Measurements from ENCODE around the gene CREG2. TPM values are rescaled to one million over a fixed set of nuclear protein-coding genes. Genes with fewer than 3 reads are reported as not detected.

CREG2 gene
- total and polyA plus RNA-seq, 2 experiments from 2014 or later: 1.7 to 2.6 TPM

DNA sequence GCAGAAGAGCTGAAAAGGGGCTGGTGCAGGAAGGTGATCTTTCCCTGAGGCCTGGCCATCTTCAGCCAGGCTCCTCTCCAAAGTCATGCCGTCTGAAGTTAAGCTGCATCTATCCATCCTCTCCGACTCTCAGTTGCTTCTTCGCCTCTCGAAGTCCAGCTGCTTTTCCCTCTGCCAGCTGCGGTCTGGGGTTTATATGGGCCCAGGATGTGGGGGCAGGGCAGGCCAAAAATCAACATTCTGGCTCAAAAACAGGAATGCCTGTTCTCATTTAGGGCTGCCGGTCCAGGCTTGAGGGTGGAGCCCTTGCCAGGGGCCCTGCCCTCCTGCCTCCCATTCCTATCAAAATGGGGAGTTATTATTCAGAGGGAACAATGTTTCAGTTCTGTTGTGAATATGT, 31.2 kb downstream of the CREG2 start:
- no peaks in the 10 kb centered on the region for H3K36me3 Mint-ChIP-seq (ENCODE audit: low read depth)
- Histone ChIP-seq H3K36me3 (ENCODE audit: insufficient read depth) (no peaks in the 10 kb centered on the region), H3K9me2 (ENCODE audit: insufficient read depth) (no peaks in the 10 kb centered on the region), H3K79me2 (replicated peaks; ENCODE audit: insufficient read depth) (no peaks in the 10 kb centered on the region), H4K20me1 (replicated peaks; ENCODE audit: insufficient read depth) (no peaks in the 10 kb centered on the region), H2AFZ (no peak overlapping the region), H3K4me2 (no peak overlapping the region), H3K4me1 (ENCODE audit: insufficient read depth) (0 out of 2 replicates have a peak, but pooled peaks cover 6% of the 10 kb centered on the region), H3K27ac (ENCODE audit: low read depth) (no peak overlapping the region), H3F3A (replicated peaks; ENCODE audit: low read depth) (no peaks in the 10 kb centered on the region), H3K4me3 (no peak overlapping the region), H3K27me3 (ENCODE audit: insufficient read depth) (no peaks in the 10 kb centered on the region)
- TF ChIP-seq STAT1 (IDR thresholded peaks at IDR 0.05; ENCODE audit: unreplicated experiment) (no peak), ZNF331 (CRISPR knock-in tag; IDR thresholded peaks at IDR 0.05; ENCODE audit: low read depth) (no peak), CREB1 (CRISPR knock-in tag; IDR thresholded peaks at IDR 0.05; ENCODE audit: low read depth) (no peak), EZH2 (IDR thresholded peaks at IDR 0.05; ENCODE audit: low read depth, unreplicated experiment) (no peak), POLR2AphosphoS5 (IDR thresholded peaks at IDR 0.05; ENCODE audit: low read depth) (no peak), JUNB (IDR thresholded peaks at IDR 0.05; ENCODE audit: unreplicated experiment) (no peak), ZNF114 (CRISPR knock-in tag; IDR thresholded peaks at IDR 0.05) (no peak), NANOG (IDR thresholded peaks at IDR 0.05; ENCODE audit: borderline replicate concordance) (no peak), EZH2phosphoT487 (IDR thresholded peaks at IDR 0.05; ENCODE audit: unreplicated experiment) (no peak)
- TF ChIP-seq, protein P1, sequence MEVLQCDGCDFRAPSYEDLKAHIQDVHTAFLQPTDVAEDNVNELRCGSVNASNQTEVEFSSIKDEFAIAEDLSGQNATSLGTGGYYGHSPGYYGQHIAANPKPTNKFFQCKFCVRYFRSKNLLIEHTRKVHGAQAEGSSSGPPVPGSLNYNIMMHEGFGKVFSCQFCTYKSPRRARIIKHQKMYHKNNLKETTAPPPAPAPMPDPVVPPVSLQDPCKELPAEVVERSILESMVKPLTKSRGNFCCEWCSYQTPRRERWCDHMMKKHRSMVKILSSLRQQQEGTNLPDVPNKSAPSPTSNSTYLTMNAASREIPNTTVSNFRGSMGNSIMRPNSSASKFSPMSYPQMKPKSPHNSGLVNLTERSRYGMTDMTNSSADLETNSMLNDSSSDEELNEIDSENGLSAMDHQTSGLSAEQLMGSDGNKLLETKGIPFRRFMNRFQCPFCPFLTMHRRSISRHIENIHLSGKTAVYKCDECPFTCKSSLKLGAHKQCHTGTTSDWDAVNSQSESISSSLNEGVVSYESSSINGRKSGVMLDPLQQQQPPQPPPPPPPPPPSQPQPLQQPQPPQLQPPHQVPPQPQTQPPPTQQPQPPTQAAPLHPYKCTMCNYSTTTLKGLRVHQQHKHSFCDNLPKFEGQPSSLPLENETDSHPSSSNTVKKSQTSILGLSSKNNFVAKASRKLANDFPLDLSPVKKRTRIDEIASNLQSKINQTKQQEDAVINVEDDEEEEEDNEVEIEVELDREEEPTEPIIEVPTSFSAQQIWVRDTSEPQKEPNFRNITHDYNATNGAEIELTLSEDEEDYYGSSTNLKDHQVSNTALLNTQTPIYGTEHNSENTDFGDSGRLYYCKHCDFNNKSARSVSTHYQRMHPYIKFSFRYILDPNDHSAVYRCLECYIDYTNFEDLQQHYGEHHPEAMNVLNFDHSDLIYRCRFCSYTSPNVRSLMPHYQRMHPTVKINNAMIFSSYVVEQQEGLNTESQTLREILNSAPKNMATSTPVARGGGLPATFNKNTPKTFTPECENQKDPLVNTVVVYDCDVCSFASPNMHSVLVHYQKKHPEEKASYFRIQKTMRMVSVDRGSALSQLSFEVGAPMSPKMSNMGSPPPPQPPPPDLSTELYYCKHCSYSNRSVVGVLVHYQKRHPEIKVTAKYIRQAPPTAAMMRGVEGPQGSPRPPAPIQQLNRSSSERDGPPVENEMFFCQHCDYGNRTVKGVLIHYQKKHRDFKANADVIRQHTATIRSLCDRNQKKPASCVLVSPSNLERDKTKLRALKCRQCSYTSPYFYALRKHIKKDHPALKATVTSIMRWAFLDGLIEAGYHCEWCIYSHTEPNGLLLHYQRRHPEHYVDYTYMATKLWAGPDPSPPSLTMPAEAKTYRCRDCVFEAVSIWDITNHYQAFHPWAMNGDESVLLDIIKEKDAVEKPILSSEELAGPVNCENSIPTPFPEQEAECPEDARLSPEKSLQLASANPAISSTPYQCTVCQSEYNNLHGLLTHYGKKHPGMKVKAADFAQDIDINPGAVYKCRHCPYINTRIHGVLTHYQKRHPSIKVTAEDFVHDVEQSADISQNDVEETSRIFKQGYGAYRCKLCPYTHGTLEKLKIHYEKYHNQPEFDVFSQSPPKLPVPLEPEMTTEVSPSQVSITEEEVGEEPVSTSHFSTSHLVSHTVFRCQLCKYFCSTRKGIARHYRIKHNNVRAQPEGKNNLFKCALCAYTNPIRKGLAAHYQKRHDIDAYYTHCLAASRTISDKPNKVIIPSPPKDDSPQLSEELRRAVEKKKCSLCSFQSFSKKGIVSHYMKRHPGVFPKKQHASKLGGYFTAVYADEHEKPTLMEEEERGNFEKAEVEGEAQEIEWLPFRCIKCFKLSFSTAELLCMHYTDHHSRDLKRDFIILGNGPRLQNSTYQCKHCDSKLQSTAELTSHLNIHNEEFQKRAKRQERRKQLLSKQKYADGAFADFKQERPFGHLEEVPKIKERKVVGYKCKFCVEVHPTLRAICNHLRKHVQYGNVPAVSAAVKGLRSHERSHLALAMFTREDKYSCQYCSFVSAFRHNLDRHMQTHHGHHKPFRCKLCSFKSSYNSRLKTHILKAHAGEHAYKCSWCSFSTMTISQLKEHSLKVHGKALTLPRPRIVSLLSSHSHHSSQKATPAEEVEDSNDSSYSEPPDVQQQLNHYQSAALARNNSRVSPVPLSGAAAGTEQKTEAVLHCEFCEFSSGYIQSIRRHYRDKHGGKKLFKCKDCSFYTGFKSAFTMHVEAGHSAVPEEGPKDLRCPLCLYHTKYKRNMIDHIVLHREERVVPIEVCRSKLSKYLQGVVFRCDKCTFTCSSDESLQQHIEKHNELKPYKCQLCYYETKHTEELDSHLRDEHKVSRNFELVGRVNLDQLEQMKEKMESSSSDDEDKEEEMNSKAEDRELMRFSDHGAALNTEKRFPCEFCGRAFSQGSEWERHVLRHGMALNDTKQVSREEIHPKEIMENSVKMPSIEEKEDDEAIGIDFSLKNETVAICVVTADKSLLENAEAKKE (CRISPR knock-in tag; IDR thresholded peaks at IDR 0.05): no peak
- TF ChIP-seq, protein P2, sequence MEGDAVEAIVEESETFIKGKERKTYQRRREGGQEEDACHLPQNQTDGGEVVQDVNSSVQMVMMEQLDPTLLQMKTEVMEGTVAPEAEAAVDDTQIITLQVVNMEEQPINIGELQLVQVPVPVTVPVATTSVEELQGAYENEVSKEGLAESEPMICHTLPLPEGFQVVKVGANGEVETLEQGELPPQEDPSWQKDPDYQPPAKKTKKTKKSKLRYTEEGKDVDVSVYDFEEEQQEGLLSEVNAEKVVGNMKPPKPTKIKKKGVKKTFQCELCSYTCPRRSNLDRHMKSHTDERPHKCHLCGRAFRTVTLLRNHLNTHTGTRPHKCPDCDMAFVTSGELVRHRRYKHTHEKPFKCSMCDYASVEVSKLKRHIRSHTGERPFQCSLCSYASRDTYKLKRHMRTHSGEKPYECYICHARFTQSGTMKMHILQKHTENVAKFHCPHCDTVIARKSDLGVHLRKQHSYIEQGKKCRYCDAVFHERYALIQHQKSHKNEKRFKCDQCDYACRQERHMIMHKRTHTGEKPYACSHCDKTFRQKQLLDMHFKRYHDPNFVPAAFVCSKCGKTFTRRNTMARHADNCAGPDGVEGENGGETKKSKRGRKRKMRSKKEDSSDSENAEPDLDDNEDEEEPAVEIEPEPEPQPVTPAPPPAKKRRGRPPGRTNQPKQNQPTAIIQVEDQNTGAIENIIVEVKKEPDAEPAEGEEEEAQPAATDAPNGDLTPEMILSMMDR (conservative IDR thresholded peaks at IDR 0.05; ENCODE audit: low read depth in 2 of 2): no peak
- TF ChIP-seq, protein P3, sequence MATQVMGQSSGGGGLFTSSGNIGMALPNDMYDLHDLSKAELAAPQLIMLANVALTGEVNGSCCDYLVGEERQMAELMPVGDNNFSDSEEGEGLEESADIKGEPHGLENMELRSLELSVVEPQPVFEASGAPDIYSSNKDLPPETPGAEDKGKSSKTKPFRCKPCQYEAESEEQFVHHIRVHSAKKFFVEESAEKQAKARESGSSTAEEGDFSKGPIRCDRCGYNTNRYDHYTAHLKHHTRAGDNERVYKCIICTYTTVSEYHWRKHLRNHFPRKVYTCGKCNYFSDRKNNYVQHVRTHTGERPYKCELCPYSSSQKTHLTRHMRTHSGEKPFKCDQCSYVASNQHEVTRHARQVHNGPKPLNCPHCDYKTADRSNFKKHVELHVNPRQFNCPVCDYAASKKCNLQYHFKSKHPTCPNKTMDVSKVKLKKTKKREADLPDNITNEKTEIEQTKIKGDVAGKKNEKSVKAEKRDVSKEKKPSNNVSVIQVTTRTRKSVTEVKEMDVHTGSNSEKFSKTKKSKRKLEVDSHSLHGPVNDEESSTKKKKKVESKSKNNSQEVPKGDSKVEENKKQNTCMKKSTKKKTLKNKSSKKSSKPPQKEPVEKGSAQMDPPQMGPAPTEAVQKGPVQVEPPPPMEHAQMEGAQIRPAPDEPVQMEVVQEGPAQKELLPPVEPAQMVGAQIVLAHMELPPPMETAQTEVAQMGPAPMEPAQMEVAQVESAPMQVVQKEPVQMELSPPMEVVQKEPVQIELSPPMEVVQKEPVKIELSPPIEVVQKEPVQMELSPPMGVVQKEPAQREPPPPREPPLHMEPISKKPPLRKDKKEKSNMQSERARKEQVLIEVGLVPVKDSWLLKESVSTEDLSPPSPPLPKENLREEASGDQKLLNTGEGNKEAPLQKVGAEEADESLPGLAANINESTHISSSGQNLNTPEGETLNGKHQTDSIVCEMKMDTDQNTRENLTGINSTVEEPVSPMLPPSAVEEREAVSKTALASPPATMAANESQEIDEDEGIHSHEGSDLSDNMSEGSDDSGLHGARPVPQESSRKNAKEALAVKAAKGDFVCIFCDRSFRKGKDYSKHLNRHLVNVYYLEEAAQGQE (IDR thresholded peaks at IDR 0.05; ENCODE audit: unreplicated experiment): no peak
- TF ChIP-seq, protein P4, sequence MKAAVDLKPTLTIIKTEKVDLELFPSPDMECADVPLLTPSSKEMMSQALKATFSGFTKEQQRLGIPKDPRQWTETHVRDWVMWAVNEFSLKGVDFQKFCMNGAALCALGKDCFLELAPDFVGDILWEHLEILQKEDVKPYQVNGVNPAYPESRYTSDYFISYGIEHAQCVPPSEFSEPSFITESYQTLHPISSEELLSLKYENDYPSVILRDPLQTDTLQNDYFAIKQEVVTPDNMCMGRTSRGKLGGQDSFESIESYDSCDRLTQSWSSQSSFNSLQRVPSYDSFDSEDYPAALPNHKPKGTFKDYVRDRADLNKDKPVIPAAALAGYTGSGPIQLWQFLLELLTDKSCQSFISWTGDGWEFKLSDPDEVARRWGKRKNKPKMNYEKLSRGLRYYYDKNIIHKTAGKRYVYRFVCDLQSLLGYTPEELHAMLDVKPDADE (IDR thresholded peaks at IDR 0.05): no peak
- ATAC-seq (no peak), DNase-seq (ENCODE audit: low spot score) (no peak)
- no peaks in the 10 kb centered on the region for H3K9me3 Mint-ChIP-seq
- H3K4me3 Mint-ChIP-seq: no peak overlapping the region
- peaks cover 27% of the 10 kb centered on the region for H3K4me1 Mint-ChIP-seq
- H3K27me3 Mint-ChIP-seq (ENCODE audit: insufficient read depth, low read depth, poor library complexity): peaks cover 10% of the 10 kb centered on the region
- H3K27ac Mint-ChIP-seq: no peak overlapping the region

Data from GM23338 (cell line).